Skeletal muscle satellite cell (primary cell): ENCODE data around the gene CYP2S1.

ENCODE experiments used
- H3K27me3 ChIP-seq: 2 replicates; pipeline ENCODE4 v1.7.0; 2013; ENCODE audit warnings: low read length; ENCODE audit not compliant: control insufficient read depth, insufficient read depth
- H3K36me3 ChIP-seq: 2 replicates; pipeline ENCODE4 v1.7.0; 2013; ENCODE audit warnings: mild to moderate bottlenecking, control low read depth, low read length; ENCODE audit not compliant: insufficient read depth
- H3K4me1 ChIP-seq: 2 replicates; pipeline ENCODE4 v1.7.0; 2013; ENCODE audit warnings: low read length; ENCODE audit not compliant: control insufficient read depth, insufficient read depth
- H3K4me2 ChIP-seq: 2 replicates; pipeline ENCODE4 v1.7.0; 2013; ENCODE audit warnings: mild to moderate bottlenecking, low read length
- H3K4me3 ChIP-seq: 2 replicates; pipeline ENCODE4 v1.7.0; 2013; ENCODE audit warnings: low read length
- H3K9ac ChIP-seq: 2 replicates; pipeline ENCODE4 v1.7.0; 2013; ENCODE audit warnings: mild to moderate bottlenecking, low read depth, low read length, moderate library complexity
- H3K9me3 ChIP-seq: replicated peaks from 2 replicates; pipeline ENCODE4 v1.7.0; 2013; ENCODE audit warnings: mild to moderate bottlenecking, control low read depth, low read length

The CYP2S1 gene

GRCh38 chr19:41232686-41233085, 39.7 kb downstream of the CYP2S1 start:
- H3K4me3 ChIP-seq, result no peak overlapping the region
- no peaks in the 10 kb centered on the region for H3K9me3 ChIP-seq
- peaks cover 72% of the 10 kb centered on the region for H3K36me3 ChIP-seq
- no peak overlapping the region for H3K9ac ChIP-seq
- peaks cover 4% of the 10 kb centered on the region for H3K4me1 ChIP-seq
- no peak overlapping the region for H3K4me2 ChIP-seq
- no peaks in the 10 kb centered on the region for H3K27me3 ChIP-seq

DNA sequence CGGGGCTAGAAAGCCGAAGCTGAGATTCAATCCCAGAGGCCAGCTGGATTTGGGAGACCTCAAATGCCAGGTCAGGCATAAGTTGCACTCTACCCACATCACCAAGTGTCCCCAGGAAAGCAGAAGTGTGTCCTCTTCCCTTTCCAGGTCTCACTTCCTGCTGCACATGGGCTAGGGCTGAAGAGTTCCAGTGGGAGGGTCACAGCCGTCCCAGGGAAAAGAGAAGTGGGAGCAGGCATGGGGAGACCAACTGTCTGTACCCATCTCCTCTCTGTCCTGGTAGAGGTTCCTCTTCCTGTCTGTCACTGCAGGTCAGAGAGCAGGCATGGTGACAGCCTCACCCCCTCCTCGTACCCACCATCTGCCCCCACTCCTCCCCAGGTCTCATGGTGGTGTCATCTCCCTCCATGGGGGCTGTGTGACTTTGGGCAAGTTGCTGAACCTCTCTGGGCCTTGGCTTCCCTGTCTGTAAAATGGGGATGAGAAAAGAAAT, 40.8 kb downstream of the CYP2S1 start:
- H3K4me2 ChIP-seq, result no peak overlapping the region
- H3K9ac ChIP-seq, result no peak overlapping the region
- peaks cover 74% of the 10 kb centered on the region for H3K36me3 ChIP-seq
- no peak overlapping the region for H3K4me3 ChIP-seq
- H3K27me3 ChIP-seq, result no peaks in the 10 kb centered on the region
- peaks cover 4% of the 10 kb centered on the region for H3K4me1 ChIP-seq
- no peaks in the 10 kb centered on the region for H3K9me3 ChIP-seq

DNA sequence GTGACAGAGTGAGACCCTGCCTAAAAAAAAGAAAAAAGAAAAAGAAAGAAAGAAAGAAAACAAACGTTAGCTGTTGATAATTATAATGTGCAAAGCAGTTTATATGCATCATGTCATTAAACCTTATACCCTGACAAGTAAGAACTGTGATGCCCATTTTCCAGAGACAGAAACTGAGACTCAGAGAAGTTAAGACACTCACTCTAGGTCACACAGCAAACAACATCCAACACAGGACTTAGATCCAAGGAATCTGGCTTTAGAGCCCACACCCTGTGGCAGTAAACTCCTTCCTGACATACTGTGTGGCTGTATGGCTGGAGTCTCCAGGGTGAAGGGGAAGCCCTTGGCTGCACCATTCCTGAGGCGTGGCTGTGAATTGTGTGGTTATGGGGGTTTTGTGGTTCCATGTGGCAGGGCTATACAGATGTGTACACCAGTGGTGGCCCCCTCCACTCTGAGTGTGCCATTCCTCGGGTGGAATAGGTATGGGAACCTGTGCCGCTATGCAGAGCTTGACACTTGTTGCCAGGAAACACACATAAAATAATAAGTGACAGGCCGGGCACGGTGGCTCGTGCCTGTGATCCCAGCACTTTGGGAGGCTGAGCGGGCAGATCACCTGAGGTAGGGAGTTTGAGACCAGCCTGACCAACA, 41.6 kb downstream of the CYP2S1 start:
- Histone ChIP-seq H3K9ac (no peak overlapping the region), H3K4me3 (no peak overlapping the region), H3K27me3 (no peaks in the 10 kb centered on the region), H3K4me1 (peaks cover 2% of the 10 kb centered on the region), H3K9me3 (no peaks in the 10 kb centered on the region), H3K36me3 (peaks cover 83% of the 10 kb centered on the region), H3K4me2 (no peak overlapping the region)

GRCh38 chr19:41235480-41235879, 42.5 kb downstream of the CYP2S1 start:
- no peaks in the 10 kb centered on the region for H3K9me3 ChIP-seq
- no peak overlapping the region for H3K9ac ChIP-seq
- H3K36me3 ChIP-seq, result peaks cover 90% of the 10 kb centered on the region
- H3K4me3 ChIP-seq, result no peak overlapping the region
- no peak overlapping the region for H3K4me2 ChIP-seq
- no peaks in the 10 kb centered on the region for H3K4me1 ChIP-seq
- no peaks in the 10 kb centered on the region for H3K27me3 ChIP-seq

DNA sequence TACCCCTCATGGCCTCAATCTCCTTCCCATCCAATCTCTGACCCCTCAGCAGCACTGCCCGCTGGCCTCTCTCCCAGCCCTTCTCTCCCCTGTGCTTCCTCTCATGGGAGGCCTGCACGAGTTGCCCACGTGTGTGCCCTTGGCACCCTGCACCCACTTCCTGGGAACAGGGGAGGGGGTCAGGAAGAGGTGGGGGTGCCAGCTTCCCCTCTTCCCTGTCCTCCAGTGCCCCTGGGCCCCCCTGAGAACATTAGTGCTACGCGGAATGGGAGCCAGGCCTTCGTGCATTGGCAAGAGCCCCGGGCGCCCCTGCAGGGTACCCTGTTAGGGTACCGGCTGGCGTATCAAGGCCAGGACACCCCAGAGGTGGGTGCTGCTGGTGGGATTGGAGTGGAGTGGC, 45.2 kb downstream of the CYP2S1 start:
- Histone ChIP-seq H3K36me3 (peaks cover 94% of the 10 kb centered on the region), H3K4me3 (no peak overlapping the region), H3K27me3 (no peaks in the 10 kb centered on the region), H3K9ac (no peak overlapping the region), H3K9me3 (no peaks in the 10 kb centered on the region), H3K4me2 (no peak overlapping the region), H3K4me1 (no peaks in the 10 kb centered on the region)

DNA sequence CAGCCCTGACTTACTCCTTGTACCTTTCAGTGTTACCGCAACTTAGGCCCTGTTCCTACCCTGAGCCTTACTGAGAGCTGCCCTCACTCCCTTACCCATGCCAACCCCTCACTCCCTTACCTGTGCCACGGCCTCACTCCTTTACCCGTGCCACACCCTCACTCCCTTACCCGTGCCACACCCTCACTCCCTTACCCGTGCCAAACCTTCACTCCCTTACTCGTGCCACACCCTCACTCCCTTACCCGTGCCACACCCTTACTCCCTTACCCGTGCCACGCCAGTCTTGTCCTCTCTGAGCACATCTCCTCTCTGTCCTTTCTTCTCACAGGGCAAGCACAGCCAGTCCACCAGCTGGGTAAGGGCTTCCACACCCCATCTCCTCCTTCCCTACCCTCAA, 46.3 kb downstream of the CYP2S1 start:
- H3K4me2 ChIP-seq, result no peak overlapping the region
- H3K4me3 ChIP-seq, result no peak overlapping the region
- no peaks in the 10 kb centered on the region for H3K4me1 ChIP-seq
- peaks cover 94% of the 10 kb centered on the region for H3K36me3 ChIP-seq
- no peaks in the 10 kb centered on the region for H3K9me3 ChIP-seq
- H3K27me3 ChIP-seq, result no peaks in the 10 kb centered on the region
- no peak overlapping the region for H3K9ac ChIP-seq

DNA sequence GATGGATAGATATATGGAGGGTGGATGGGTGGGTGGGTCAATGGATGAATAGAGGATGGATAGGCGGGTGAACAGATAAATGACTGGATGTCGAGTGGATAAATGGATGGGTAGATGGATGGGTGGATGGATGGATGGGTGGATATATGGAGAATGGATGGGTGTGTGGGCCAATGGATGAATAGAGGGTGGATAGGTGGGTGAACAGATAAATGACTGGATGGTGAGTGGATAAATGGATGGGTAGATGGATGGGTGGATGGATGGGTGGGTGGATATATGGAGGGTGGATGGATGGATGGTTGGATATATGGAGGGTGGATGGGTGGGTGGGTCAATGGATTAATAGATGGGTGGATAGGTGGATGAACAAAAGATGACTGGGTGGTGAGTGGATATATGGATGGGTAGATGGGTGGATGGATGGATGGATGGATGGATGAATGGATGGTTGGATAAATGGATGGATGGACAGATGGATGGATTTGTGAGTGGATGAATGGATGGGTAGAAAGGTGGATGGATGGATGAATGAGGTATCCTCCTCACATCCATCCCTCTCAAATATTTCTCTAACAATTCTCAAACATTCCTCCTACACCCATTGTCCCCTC, 47.0 kb downstream of the CYP2S1 start:
- no peak overlapping the region for H3K4me2 ChIP-seq
- H3K27me3 ChIP-seq, result no peaks in the 10 kb centered on the region
- H3K9me3 ChIP-seq, result no peaks in the 10 kb centered on the region
- no peaks in the 10 kb centered on the region for H3K4me1 ChIP-seq
- H3K36me3 ChIP-seq, result peaks cover 93% of the 10 kb centered on the region
- no peak overlapping the region for H3K9ac ChIP-seq
- no peak overlapping the region for H3K4me3 ChIP-seq

GRCh38 chr19:41241859-41242258, 48.8 kb downstream of the CYP2S1 start:
- Histone ChIP-seq H3K27me3 (no peaks in the 10 kb centered on the region), H3K9ac (no peak overlapping the region), H3K4me1 (no peaks in the 10 kb centered on the region), H3K4me2 (no peak overlapping the region), H3K36me3 (peaks cover 93% of the 10 kb centered on the region), H3K4me3 (no peak overlapping the region), H3K9me3 (no peaks in the 10 kb centered on the region)

GRCh38 chr19:41244117-41244516, 51.1 kb downstream of the CYP2S1 start:
- no peaks in the 10 kb centered on the region for H3K4me1 ChIP-seq
- H3K9ac ChIP-seq, result no peak overlapping the region
- no peak overlapping the region for H3K4me2 ChIP-seq
- no peaks in the 10 kb centered on the region for H3K27me3 ChIP-seq
- peaks cover 92% of the 10 kb centered on the region for H3K36me3 ChIP-seq
- H3K9me3 ChIP-seq, result no peaks in the 10 kb centered on the region
- no peak overlapping the region for H3K4me3 ChIP-seq

DNA sequence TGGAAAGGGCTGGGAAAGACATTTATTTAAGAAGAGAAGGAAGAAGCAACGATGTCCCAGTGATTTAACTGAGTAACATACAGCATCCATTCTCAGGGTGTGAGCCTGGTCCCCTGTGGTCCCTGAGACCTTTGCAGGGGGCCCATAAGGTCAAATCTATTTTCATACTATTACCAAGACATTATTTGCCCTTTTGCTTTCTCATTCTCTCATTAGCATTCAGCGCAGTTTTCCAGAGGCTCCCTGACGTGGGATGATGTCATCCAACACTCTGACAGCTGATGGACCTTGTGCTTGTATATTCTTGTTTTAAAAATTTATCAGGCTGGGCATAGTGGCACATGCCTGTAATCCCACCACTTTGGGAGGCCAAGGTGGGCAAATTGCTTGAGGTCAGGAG, 52.8 kb downstream of the CYP2S1 start:
- H3K4me2 ChIP-seq, result no peak overlapping the region
- no peaks in the 10 kb centered on the region for H3K4me1 ChIP-seq
- no peaks in the 10 kb centered on the region for H3K9me3 ChIP-seq
- H3K27me3 ChIP-seq, result no peaks in the 10 kb centered on the region
- no peak overlapping the region for H3K4me3 ChIP-seq
- H3K9ac ChIP-seq, result no peak overlapping the region
- H3K36me3 ChIP-seq, result peaks cover 91% of the 10 kb centered on the region

GRCh38 chr19:41248895-41249294, 55.9 kb downstream of the CYP2S1 start:
- H3K9ac ChIP-seq, result no peak overlapping the region
- peaks cover 91% of the 10 kb centered on the region for H3K36me3 ChIP-seq
- H3K4me1 ChIP-seq, result no peaks in the 10 kb centered on the region
- no peak overlapping the region for H3K4me2 ChIP-seq
- H3K27me3 ChIP-seq, result no peaks in the 10 kb centered on the region
- no peak overlapping the region for H3K4me3 ChIP-seq
- H3K9me3 ChIP-seq, result no peaks in the 10 kb centered on the region
